ENCODE measurements around the gene HSD3B7.
A peak's percentile ranks its signal among the peaks of the same experiment; 100 is the strongest.

The HSD3B7 gene

GRCh38 chr16:30998852-30999761 is 14.1 kb downstream of the HSD3B7 start:
- no peak for TF ChIP-seq Cebpa-rat (IDR thresholded peaks at IDR 0.05)
- Histone ChIP-seq H3K9me3 (no peaks in the 10 kb centered on the region), H3K36me3 (no peaks in the 10 kb centered on the region), H3K27ac (no peak overlapping the region), H4K20me1 (0 out of 2 replicates have a peak, but pooled peaks cover 7% of the 10 kb centered on the region), H3K27me3 (no peaks in the 10 kb centered on the region), H3K4me1 (no peaks in the 10 kb centered on the region), H3K4me2 (no peak overlapping the region), H3K4me3 (no peak overlapping the region), H3K9ac (no peak overlapping the region)

DNA sequence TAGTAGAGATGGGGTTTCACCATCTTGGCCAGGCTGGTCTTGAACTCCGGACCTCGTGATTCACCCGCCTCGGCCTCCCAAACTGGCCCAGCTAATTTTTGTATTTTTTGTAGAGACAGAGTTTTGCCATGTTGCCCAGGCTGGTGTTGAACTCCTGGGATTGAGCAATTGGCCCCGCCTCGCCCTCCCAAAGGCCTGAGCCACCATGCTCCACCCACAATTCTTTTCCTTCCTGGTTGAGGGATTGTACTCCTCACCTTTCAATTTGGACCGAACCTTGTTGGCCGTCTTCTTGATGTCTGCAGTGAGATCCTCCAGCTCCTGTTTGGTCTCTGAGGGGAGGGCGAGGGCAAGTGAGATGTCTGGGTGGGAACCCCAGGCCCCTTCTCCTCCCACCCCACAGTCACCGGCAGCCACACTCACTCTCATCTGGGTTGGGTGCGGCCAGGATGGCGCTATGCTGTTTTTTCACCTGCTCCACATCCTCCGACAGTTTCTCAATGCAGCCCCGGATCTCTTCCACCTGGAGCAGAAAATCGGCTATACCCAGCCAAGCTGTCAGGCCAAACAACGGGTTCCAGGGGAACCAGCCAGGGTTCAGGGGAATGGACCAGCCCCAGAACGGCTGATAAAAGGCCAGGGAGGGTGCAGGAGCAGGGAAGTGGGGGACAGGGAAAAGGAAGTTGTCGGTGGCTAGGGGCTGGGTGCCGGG is 15.8 kb downstream of the HSD3B7 start:
- H3K9ac ChIP-seq: no peak overlapping the region
- no peaks in the 10 kb centered on the region for H3K27me3 ChIP-seq
- H3K4me2 ChIP-seq: no peak overlapping the region
- H3K9me3 ChIP-seq: no peaks in the 10 kb centered on the region
- 0 out of 2 replicates have a peak, but pooled peaks cover 8% of the 10 kb centered on the region for H4K20me1 ChIP-seq
- no peaks in the 10 kb centered on the region for H3K4me1 ChIP-seq
- H3K4me3 ChIP-seq: no peak overlapping the region
- TF ChIP-seq Cebpa-rat (IDR thresholded peaks at IDR 0.05): no peak
- H3K36me3 ChIP-seq: no peaks in the 10 kb centered on the region
- no peak overlapping the region for H3K27ac ChIP-seq

- Histone ChIP-seq H3K27ac (no peak overlapping the region), H3K9ac (no peak overlapping the region), H3K27me3 (no peaks in the 10 kb centered on the region), H4K20me1 (0 out of 2 replicates have a peak, but pooled peaks cover 8% of the 10 kb centered on the region), H3K4me1 (no peaks in the 10 kb centered on the region), H3K4me2 (no peak overlapping the region), H3K4me3 (no peak overlapping the region), H3K9me3 (no peaks in the 10 kb centered on the region), H3K36me3 (no peaks in the 10 kb centered on the region)
- no peak for TF ChIP-seq Cebpa-rat (IDR thresholded peaks at IDR 0.05)
Observed at GRCh38 chr16:31001507-31002249, 16.7 kb downstream of the HSD3B7 start.

DNA sequence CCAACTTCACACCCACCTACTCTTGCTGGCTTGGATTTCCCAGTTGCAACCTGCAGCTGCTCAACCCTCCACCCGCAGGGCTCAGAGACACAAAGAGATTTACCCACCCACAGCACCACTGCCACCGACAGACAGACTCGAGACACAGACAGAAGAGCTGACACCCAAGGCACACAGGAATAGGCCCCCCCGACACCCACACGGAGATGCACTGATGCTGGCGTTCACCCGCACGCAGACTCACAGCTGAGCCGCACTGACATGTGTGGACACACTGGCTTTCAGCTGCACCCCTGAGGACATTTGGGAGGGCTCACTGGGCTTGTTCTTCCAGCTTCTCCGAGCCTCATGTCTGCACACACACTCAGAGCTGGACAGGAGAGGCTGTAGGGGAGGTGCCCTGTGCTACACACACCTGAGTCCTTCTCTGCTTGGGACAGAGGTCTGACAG is 17.3 kb downstream of the HSD3B7 start:
- H3K27me3 ChIP-seq: no peaks in the 10 kb centered on the region
- no peak overlapping the region for H3K4me2 ChIP-seq
- peaks cover 4% of the 10 kb centered on the region for H3K4me1 ChIP-seq
- no peak for TF ChIP-seq Cebpa-rat (IDR thresholded peaks at IDR 0.05)
- no peak overlapping the region for H3K27ac ChIP-seq
- no peaks in the 10 kb centered on the region for H3K9me3 ChIP-seq
- H3K36me3 ChIP-seq: no peaks in the 10 kb centered on the region
- 0 out of 2 replicates have a peak, but pooled peaks cover 8% of the 10 kb centered on the region for H4K20me1 ChIP-seq
- H3K9ac ChIP-seq: 0 out of 2 replicates have a peak overlapping the region, but pooled peaks have one; percentile 10
- H3K4me3 ChIP-seq: no peak overlapping the region

GRCh38 chr16:31002862-31003341 is 17.9 kb downstream of the HSD3B7 start:
- TF ChIP-seq Cebpa-rat (IDR thresholded peaks at IDR 0.05): no peak
- H3K4me1 ChIP-seq: peaks cover 10% of the 10 kb centered on the region
- H3K4me3 ChIP-seq: no peak overlapping the region
- 0 out of 2 replicates have a peak, but pooled peaks cover 8% of the 10 kb centered on the region for H4K20me1 ChIP-seq
- H3K4me2 ChIP-seq: no peak overlapping the region
- 0 out of 2 replicates have a peak overlapping the region, but pooled peaks have one; percentile 10 for H3K9ac ChIP-seq
- no peaks in the 10 kb centered on the region for H3K9me3 ChIP-seq
- H3K27me3 ChIP-seq: no peaks in the 10 kb centered on the region
- H3K36me3 ChIP-seq: no peaks in the 10 kb centered on the region
- H3K27ac ChIP-seq: no peak overlapping the region

DNA sequence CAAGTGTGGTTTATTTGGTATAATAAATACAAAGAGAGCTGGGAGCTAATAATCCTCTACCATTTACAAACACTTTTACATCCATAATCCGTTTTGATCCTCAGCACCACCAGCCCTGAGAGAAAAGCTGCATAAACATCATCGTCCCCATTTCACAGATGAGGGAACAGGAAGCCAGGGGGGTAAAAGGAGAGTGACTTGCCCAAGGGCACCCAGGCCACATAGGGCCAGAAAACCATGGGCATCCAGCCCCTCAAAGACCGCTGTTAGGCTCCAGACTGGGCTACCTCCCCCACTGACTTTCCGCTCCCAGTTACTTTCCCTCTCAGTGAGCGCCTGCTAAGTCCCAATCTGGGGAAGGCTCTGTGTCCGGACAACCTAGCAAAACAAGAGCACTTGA is 18.7 kb downstream of the HSD3B7 start:
- no peak for TF ChIP-seq Cebpa-rat (IDR thresholded peaks at IDR 0.05)
- H3K4me3 ChIP-seq: no peak overlapping the region
- no peaks in the 10 kb centered on the region for H3K36me3 ChIP-seq
- H3K27me3 ChIP-seq: no peaks in the 10 kb centered on the region
- no peak overlapping the region for H3K27ac ChIP-seq
- peaks cover 17% of the 10 kb centered on the region for H3K4me1 ChIP-seq
- no peak overlapping the region for H3K9ac ChIP-seq
- H4K20me1 ChIP-seq: 0 out of 2 replicates have a peak, but pooled peaks cover 8% of the 10 kb centered on the region
- H3K9me3 ChIP-seq: no peaks in the 10 kb centered on the region
- no peak overlapping the region for H3K4me2 ChIP-seq

DNA sequence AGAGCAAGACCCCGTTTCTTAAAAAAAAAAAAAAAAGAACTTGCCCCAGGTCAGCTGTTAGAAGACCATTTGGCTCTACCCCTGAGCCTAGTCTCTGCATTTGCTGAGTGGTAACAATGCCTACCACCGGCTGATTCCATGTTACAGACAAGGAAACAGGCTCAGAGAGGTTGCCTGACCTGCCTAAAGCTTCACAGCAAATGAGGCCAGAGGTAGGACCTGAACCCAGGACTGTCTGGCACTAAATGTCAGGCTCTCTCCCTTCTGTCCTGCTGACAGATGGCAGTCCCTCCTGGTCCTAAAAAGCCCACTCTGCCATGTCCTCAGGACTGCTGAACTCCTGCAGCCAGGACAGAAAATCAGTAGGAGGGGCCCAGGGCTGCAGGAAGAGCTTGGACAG is 19.7 kb downstream of the HSD3B7 start:
- Histone ChIP-seq H3K9me3 (no peaks in the 10 kb centered on the region), H3K4me3 (no peak overlapping the region), H3K36me3 (no peaks in the 10 kb centered on the region), H3K4me2 (no peak overlapping the region), H4K20me1 (0 out of 2 replicates have a peak, but pooled peaks cover 8% of the 10 kb centered on the region), H3K27me3 (no peaks in the 10 kb centered on the region; the same call in 1 of the 2 replicates), H3K9ac (no peak overlapping the region), H3K27ac (no peak overlapping the region), H3K4me1 (peaks cover 25% of the 10 kb centered on the region)
- no peak for TF ChIP-seq Cebpa-rat (IDR thresholded peaks at IDR 0.05)

DNA sequence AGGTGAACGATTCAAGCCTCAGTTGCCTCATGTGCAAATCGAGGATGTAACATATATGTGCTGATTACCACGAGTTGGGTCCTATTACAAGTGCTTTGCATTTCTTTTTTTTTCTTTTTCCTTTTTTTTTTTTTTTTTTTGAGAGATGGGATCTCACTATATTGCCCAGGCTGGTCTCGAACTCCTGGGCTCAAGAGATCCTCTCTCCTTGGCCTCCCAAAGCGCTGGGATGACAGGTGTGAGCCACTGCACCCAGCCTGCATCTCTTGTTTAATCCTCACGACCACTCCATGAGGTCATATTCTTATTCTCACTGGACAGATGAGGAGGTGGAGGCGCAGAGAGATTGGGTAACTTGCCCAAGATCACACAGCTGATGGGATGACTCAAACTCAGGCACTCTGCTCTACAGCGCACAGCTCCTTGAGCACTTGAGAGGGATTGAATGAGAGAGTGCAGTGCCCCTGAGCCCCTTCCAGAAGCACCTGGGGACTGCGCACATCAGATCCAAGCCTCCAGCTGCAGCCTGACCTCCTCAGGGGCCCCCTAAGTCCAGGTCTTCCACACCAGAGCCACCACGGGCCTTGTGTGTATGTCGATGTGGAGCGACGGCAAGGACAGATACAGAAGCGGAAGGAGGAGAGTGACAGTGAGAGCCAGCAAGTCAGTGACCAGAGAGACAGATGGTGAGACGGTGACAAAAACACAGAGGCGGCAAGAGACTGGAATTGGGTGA is 20.5 kb downstream of the HSD3B7 start:
- Histone ChIP-seq H4K20me1 (0 out of 2 replicates have a peak, but pooled peaks cover 8% of the 10 kb centered on the region), H3K36me3 (no peaks in the 10 kb centered on the region), H3K4me1 (peaks cover 29% of the 10 kb centered on the region), H3K4me2 (no peak overlapping the region), H3K27me3 (no peaks in the 10 kb centered on the region; the same call in 1 of the 2 replicates), H3K9ac (no peak overlapping the region), H3K4me3 (no peak overlapping the region), H3K9me3 (no peaks in the 10 kb centered on the region), H3K27ac (no peak overlapping the region)
- TF ChIP-seq Cebpa-rat (IDR thresholded peaks at IDR 0.05): no peak

DNA sequence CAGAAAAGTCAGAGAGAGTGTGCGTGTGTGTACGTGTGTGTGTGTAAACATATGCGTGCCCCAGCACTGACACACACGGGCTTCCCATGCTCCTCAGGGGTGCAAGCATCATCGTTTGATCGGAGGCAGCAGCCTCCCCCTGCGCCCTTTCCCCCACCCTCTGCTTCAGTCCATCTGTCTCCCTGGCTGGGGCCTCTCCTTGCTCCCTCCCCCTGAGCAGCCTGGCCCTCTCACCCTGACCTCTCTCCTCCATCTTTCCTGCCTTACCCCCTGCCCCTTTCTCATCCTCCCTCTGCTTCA is 21.0 kb downstream of the HSD3B7 start:
- 0 out of 2 replicates have a peak, but pooled peaks cover 8% of the 10 kb centered on the region for H4K20me1 ChIP-seq
- H3K9ac ChIP-seq: no peak overlapping the region
- no peak overlapping the region for H3K27ac ChIP-seq
- H3K9me3 ChIP-seq: no peaks in the 10 kb centered on the region
- peaks cover 32% of the 10 kb centered on the region for H3K4me1 ChIP-seq
- no peak overlapping the region for H3K4me3 ChIP-seq
- TF ChIP-seq Cebpa-rat (IDR thresholded peaks at IDR 0.05): no peak
- no peak overlapping the region for H3K4me2 ChIP-seq
- peaks cover 3% of the 10 kb centered on the region; the same call in 1 of the 2 replicates for H3K27me3 ChIP-seq
- H3K36me3 ChIP-seq: no peaks in the 10 kb centered on the region
